Parathyroid adenoma (tissue), 2 donors: ENCODE measurements around the gene TBCB.

Experiments
- H2AFZ ChIP-seq: fragments of 300-600 bp; sonication (generic); one replicate; pipeline ENCODE4 v1.7.0; 2017; ENCODE audit warnings: antibody characterized with exemption, mild to moderate bottlenecking
- H3K27ac ChIP-seq: fragments of 300-600 bp; sonication (generic); one replicate; pipeline ENCODE4 v1.7.0; 2017
- H3K27me3 ChIP-seq: fragments of 300-600 bp; sonication (generic); one replicate; pipeline ENCODE4 v1.7.0; 2017; ENCODE audit warnings: low read length; ENCODE audit not compliant: control insufficient read depth, insufficient read depth
- H3K36me3 ChIP-seq: fragments of 300-600 bp; sonication (generic); one replicate; pipeline ENCODE4 v1.7.0; 2017; ENCODE audit warnings: low read length; ENCODE audit not compliant: control insufficient read depth, insufficient read depth
- H3K4me1 ChIP-seq: fragments of 300-600 bp; sonication (generic); one replicate; pipeline ENCODE4 v1.7.0; 2017; ENCODE audit warnings: control low read depth
- H3K4me2 ChIP-seq: fragments of 300-600 bp; sonication (generic); one replicate; pipeline ENCODE4 v1.7.0; 2017; ENCODE audit warnings: low read length
- H3K4me3 ChIP-seq: fragments of 300-600 bp; sonication (generic); one replicate; pipeline ENCODE4 v1.7.0; 2017; ENCODE audit warnings: low read depth, low read length
- H3K79me2 ChIP-seq: fragments of 300-600 bp; sonication (generic); one replicate; pipeline ENCODE4 v1.7.0; 2017; ENCODE audit warnings: control low read depth
- H3K9ac ChIP-seq: fragments of 300-600 bp; sonication (generic); one replicate; pipeline ENCODE4 v1.7.0; 2017; ENCODE audit warnings: mild to moderate bottlenecking
- H3K9me3 ChIP-seq: fragments of 300-600 bp; sonication (generic); one replicate; pipeline ENCODE4 v1.7.0; 2017; ENCODE audit warnings: low read length; ENCODE audit not compliant: control insufficient read depth
- TF ChIP-seq, protein P1 (sequence below): fragments of 300-600 bp; sonication (generic); IDR thresholded peaks from one replicate; pipeline ENCODE4 v1.7.0; 2017; ENCODE audit warnings: antibody characterized with exemption, mild to moderate bottlenecking
- donor health status: primary hyperparathyroidism.

The TBCB gene

DNA sequence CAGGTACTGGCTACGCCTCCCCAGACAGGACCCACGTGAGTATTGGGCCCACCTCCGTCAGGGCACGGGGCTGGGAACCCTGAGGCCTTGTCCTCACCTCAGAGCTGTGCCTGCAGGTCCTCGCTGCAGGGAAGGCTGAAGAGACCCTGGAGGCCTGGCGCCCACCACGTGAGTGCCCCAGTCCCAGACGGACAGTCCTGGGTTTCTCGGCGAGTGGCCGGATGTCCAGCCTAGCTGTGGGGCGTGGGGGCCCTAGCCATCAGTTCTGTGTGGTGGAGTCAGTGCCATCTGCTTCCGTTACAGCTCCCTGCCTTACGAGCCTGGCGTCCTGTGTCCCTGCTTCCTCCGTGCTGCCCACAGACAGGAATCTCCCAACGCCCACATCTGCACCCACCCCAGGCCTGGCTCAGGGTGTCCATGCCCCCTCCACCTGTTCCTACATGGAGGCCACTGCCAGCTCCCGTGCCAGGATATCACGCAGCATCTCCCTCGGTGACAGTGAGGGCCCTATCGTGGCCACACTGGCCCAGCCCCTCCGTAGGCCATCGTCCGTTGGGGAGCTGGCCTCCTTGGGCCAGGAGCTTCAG, 12.1 kb upstream of the TBCB start:
- Histone ChIP-seq H3K4me1 (no peaks in the 10 kb centered on the region), H2AFZ (no peak overlapping the region), H3K9me3 (no peaks in the 10 kb centered on the region), H3K27me3 (no peaks in the 10 kb centered on the region), H3K79me2 (no peaks in the 10 kb centered on the region), H3K27ac (no peak overlapping the region), H3K36me3 (no peaks in the 10 kb centered on the region), H3K4me2 (no peak overlapping the region), H3K4me3 (no peak overlapping the region), H3K9ac (no peak overlapping the region)
- TF ChIP-seq, protein P1, sequence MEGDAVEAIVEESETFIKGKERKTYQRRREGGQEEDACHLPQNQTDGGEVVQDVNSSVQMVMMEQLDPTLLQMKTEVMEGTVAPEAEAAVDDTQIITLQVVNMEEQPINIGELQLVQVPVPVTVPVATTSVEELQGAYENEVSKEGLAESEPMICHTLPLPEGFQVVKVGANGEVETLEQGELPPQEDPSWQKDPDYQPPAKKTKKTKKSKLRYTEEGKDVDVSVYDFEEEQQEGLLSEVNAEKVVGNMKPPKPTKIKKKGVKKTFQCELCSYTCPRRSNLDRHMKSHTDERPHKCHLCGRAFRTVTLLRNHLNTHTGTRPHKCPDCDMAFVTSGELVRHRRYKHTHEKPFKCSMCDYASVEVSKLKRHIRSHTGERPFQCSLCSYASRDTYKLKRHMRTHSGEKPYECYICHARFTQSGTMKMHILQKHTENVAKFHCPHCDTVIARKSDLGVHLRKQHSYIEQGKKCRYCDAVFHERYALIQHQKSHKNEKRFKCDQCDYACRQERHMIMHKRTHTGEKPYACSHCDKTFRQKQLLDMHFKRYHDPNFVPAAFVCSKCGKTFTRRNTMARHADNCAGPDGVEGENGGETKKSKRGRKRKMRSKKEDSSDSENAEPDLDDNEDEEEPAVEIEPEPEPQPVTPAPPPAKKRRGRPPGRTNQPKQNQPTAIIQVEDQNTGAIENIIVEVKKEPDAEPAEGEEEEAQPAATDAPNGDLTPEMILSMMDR = no peak

DNA sequence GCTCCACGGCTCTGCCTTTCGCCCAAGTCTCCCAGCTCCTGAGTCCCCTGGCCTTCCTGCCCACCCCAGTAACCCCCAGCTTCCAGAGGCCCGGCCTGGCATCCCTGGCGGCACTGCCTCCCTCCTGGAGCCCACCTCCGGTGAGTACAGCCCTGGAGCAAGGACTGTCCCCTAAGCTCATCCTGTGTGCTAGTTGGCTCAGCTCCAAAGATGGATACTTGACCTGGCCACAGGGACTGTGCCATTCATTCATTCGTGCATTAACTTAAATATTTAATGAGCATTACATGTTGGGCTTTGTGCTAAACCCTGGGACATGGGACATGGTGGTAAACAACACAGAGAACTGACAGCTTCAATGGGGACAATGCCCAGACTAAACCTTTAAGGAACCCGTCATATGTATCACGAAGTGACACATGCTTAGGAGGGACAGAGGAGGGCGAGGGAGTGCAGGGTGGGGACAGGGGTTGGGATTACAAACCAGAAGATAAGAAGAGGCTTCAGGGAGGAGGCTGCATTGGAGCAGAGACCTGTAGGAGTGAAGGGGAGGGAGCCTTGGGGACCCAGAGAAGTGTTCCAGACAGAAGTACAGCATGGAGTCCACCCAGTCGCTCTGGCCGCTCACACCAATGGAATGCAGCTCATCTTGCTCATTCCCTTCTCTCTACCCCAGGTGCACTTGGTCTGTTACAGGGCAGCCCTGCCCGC, 11.3 kb upstream of the TBCB start:
- no peak overlapping the region for H3K4me3 ChIP-seq
- TF ChIP-seq, protein P1 = no peak

DNA sequence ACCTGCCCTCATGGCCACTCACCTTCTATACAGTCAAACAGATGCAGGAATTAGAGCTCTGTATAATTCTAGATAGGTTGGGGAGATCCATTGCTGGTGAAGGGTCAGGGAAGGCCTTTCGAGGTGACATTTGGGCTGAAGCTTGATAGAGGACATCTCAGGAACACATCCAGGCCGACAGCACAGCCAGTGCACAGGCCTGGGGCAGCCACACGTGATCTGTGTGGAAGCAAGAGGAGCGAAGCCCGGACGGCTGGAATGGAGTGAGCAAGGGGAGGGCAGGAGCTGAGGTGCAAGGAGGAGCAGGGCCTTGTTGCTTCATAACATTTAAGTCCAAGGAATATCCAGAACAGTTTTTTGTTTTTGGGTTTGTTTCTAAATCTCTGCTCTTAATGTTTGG, 8.8 kb upstream of the TBCB start:
- H3K27ac ChIP-seq = no peak overlapping the region
- H3K4me3 ChIP-seq = no peak overlapping the region
- H3K79me2 ChIP-seq = no peaks in the 10 kb centered on the region
- no peaks in the 10 kb centered on the region for H3K4me1 ChIP-seq
- no peak overlapping the region for H3K9ac ChIP-seq
- no peaks in the 10 kb centered on the region for H3K36me3 ChIP-seq
- H3K27me3 ChIP-seq = no peaks in the 10 kb centered on the region
- TF ChIP-seq, protein P1 = no peak
- H2AFZ ChIP-seq = no peak overlapping the region
- H3K9me3 ChIP-seq = no peaks in the 10 kb centered on the region
- H3K4me2 ChIP-seq = no peak overlapping the region

More for the DNA sequence above, 11.3 kb upstream of the TBCB start:
- no peaks in the 10 kb centered on the region for H3K27me3 ChIP-seq
- no peaks in the 10 kb centered on the region for H3K4me1 ChIP-seq
- H3K4me2 ChIP-seq = no peak overlapping the region
- no peaks in the 10 kb centered on the region for H3K79me2 ChIP-seq
- no peak overlapping the region for H2AFZ ChIP-seq
- no peak overlapping the region for H3K27ac ChIP-seq
- H3K36me3 ChIP-seq = no peaks in the 10 kb centered on the region
- no peak overlapping the region for H3K9ac ChIP-seq
- H3K9me3 ChIP-seq = no peaks in the 10 kb centered on the region

DNA sequence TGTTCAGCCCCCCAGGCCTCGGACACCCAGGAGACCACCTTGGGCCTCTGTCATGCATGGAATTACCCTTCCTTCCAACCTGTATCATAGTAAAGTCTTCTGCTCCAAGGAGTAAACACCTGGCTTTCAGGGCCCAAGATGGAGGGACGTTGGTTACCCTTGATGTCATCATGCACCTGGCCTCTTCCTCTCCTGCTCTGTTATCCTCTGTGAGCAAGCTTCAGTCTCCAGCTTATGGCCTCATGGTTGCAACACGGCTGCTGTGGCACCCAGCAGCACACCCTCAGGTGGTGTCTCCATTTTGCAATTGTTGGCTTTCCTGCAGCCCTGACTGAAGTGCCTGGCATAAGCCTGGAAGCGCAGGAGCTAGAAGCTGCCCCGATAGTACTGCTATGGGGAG, 8.3 kb upstream of the TBCB start:
- no peak overlapping the region for H2AFZ ChIP-seq

More for the DNA sequence above, 8.3 kb upstream of the TBCB start:
- Histone ChIP-seq H3K4me3 (no peak overlapping the region), H3K9me3 (no peaks in the 10 kb centered on the region), H3K27ac (no peak overlapping the region), H3K4me1 (no peaks in the 10 kb centered on the region), H3K9ac (no peak overlapping the region), H3K4me2 (no peak overlapping the region), H3K36me3 (no peaks in the 10 kb centered on the region), H3K79me2 (no peaks in the 10 kb centered on the region), H3K27me3 (no peaks in the 10 kb centered on the region)
- TF ChIP-seq, protein P1 = no peak
